Muscle of arm (tissue), 12 donors: Measurements from ENCODE around the gene ARID1B. TPM values are rescaled to one million over a fixed set of nuclear protein-coding genes. Genes with fewer than 3 reads are reported as not detected.

Experiments
- DNase-seq: peaks from one replicate; pipeline ENCODE4 v3.0.0-alpha.2; 2013
- polyA plus RNA-seq, 12 donors: library from polyadenylated mRNA; unstranded; fragments of 120-200 nt; gene quantifications; one replicate each; pipeline ENCODE4 v1.2.1, GENCODE V29; 2013; ENCODE audit not compliant: insufficient read length in 12 of 12

ARID1B gene
- polyA plus RNA-seq, 12 donors, result 54.3 to 377 (median 68.6) TPM

GRCh38 chr6:157047328-157047727 is 270.1 kb downstream of the ARID1B start:
- no peak for DNase-seq

- DNase-seq, result no peak
These were observed 270.8 kb downstream of the ARID1B start for GRCh38 chr6:157047951-157048350.

GRCh38 chr6:157049133-157049532 is 272.0 kb downstream of the ARID1B start:
- DNase-seq, result no peak

- DNase-seq, result no peak
These were observed 273.5 kb downstream of the ARID1B start for GRCh38 chr6:157050537-157051265.

GRCh38 chr6:157054531-157054979 is 277.4 kb downstream of the ARID1B start:
- DNase-seq, result no peak

- no peak for DNase-seq
These were observed 278.7 kb downstream of the ARID1B start for GRCh38 chr6:157055863-157056262.

GRCh38 chr6:157056275-157056674 is 279.1 kb downstream of the ARID1B start:
- no peak for DNase-seq

- DNase-seq, result no peak
These were observed 281.4 kb downstream of the ARID1B start for GRCh38 chr6:157058574-157058973.

GRCh38 chr6:157059781-157060180 is 282.6 kb downstream of the ARID1B start:
- no peak for DNase-seq

GRCh38 chr6:157060440-157060952 is 283.3 kb downstream of the ARID1B start:
- no peak for DNase-seq

- no peak for DNase-seq
These were observed 284.8 kb downstream of the ARID1B start for GRCh38 chr6:157061770-157062594.

- DNase-seq, result no peak
These were observed 286.2 kb downstream of the ARID1B start for GRCh38 chr6:157063176-157063905.

GRCh38 chr6:157063923-157064322 is 286.7 kb downstream of the ARID1B start:
- no peak for DNase-seq

- DNase-seq, result no peak
These were observed 287.3 kb downstream of the ARID1B start for GRCh38 chr6:157064502-157064901.

- DNase-seq, result no peak
These were observed 288.2 kb downstream of the ARID1B start for GRCh38 chr6:157065366-157065765.

GRCh38 chr6:157066781-157067491 is 289.8 kb downstream of the ARID1B start:
- DNase-seq, result no peak

- no peak for DNase-seq
These were observed 290.3 kb downstream of the ARID1B start for GRCh38 chr6:157067507-157067906.

GRCh38 chr6:157068691-157069324 is 291.6 kb downstream of the ARID1B start:
- DNase-seq, result no peak

GRCh38 chr6:157069585-157069984 is 292.4 kb downstream of the ARID1B start:
- DNase-seq, result no peak

- DNase-seq, result no peak
These were observed 293.4 kb downstream of the ARID1B start for GRCh38 chr6:157070403-157071107.
